Globus pallidus (tissue), 1 donor: ENCODE measurements around the gene AGRN.
"Not testable (repeated sequence)": the region's sequence is repeated elsewhere in the genome, so short reads cannot be mapped to it uniquely, and the experiment has no call there.

Experiments
- DNase-seq: peaks from one replicate; pipeline ENCODE4 v3.0.0-alpha.2; 2015; ENCODE audit warnings: low spot score

AGRN gene

GRCh38 chr1:1020000-1020404 lies at the start of gene AGRN:
Gene AGRN, plus strand, starts transcription at chr1:1020120. Its CDS starts 53 bp downstream, at chr1:1020173.
- DNase-seq = peak; percentile 57

GRCh38 chr1:970242-970972 lies 49.5 kb upstream of the AGRN start:
- no peak for DNase-seq

GRCh38 chr1:970973-971730 lies 48.8 kb upstream of the AGRN start:
- no peak for DNase-seq

DNA sequence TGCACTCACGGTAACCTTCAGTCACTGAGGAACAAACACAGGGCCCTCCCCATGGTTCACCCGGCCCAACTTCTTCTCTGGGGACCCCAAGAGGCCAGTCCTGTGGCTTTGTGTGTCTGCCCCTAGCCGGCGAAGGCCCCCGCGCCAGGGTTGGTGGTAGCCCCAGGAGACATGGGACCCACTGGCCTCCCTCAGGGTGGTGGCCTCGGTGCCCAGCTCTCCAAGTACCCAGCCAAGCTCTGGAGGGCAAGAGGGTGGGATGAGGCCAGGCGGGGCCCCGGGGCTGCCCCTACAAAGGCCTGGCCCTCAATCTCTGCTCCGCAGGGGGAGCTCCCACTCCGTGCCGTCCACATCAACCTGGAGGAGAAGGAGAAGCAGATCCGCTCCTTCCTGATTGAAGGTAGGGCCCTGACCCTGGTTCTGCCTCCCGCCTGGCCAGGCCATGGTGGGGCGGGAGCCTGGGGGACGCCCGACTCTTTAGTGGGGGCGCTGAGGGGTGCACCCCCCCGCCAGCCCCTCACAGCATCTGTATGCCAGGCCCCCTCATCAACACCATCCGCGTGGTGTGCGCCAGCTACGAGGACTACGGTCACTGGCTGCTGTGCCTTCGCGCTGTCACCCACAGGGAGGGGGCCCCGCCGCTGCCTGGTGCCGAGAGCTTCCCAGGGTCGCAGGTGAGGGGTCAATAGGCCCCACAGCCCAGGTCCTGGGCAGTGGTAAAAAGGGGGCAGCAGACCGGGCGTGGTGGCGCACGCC lies 48.0 kb upstream of the AGRN start:
- no peak for DNase-seq

DNA sequence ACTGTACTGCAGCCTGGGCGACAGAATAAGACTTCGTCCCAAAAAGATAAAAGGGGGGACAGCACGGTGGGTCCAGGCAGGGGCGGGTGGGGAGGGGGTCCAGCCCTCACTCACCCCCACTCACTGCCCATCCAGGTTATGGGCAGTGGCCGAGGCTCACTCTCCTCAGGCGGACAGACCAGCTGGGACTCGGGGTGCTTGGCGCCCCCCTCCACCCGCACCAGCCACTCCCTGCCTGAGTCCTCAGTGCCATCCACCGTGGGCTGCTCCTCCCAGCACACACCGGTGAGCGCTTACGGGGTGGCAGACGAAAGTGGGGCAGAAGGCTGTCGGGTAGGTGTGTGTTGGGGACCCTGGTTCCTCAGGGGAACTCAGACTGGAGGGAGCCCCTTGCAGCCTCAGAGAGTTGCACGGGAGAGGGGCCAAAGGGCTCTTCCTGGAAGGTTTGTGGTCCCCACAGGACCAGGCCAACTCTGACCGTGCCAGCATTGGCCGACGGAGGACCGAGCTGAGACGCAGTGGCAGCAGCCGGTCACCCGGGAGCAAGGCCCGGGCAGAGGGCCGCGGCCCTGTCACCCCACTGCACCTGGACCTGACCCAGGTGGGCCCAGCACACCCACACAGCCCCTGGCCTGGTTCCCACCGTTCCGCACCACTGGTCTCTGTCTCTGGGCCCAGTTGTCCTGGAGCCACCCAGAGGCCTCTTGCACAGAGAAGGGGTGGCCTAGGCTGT lies 47.0 kb upstream of the AGRN start:
- no peak for DNase-seq

DNA sequence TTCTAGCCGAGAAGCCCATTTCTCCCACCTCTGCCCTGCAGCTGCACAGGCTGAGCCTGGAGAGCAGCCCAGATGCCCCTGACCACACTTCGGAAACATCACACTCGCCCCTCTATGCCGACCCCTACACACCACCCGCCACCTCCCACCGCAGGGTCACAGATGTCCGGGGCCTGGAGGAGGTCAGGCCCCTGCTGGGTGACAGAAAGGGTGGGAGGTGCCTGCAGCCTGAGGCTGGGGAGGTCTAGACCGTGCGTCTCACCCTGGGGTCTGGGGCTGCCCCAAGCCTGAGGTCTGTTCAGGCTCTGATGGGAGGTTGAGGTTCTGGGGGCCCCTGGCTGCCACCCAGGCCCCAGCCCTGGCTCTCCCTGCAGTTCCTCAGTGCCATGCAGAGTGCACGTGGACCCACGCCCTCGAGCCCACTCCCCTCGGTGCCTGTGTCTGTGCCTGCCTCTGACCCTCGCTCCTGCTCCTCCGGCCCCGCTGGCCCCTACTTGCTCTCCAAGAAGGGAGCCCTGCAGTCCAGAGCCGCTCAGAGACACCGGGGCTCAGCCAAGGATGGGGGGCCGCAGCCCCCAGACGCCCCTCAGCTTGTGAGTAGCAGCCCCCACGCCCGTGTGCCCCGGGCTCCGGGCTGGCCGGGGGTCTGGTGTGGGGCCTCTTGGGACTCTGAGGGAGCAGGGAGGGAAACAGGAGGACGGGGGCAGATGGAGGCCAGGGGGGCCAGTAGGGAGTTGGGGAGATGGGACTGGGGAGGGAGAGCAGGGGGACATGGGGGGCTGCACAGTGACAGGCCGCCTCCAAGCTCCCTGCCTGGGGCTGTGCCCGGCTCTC lies 46.2 kb upstream of the AGRN start:
- DNase-seq = no peak

- no peak for DNase-seq
Observed at GRCh38 chr1:974293-974640, 45.7 kb upstream of the AGRN start.

DNA sequence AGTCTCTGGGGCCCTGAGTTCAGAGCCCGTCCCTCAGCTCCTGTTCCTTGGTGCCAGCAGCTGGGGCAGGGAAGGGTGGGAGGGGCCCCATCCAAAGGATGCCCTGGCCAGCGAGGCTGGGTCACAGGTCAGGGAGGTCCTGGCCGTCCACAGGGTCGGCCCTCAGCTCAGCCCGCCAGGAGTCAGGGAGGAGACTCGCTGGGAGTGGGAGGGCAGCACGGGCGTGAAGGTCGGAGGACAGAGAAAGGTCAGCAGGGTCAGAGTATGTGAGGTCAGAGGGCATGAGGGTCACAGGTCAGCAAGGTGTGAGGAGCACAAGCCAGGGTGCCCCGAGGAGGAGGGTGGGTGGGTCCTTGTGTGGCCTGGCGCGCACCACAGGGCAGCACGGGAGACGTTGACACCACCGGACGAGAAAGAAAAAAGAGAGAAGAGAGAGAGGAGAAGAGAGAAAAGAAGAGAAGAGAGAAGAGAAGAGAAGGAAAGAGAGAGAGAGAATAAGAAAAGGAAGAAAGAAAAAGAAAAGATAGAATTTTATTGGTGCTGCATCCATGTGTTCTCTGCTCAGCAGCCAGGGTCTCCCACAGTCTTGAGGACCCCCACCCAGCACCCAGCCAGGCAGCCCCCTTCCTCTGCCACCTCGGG lies 45.1 kb upstream of the AGRN start:
- DNase-seq = no peak

DNA sequence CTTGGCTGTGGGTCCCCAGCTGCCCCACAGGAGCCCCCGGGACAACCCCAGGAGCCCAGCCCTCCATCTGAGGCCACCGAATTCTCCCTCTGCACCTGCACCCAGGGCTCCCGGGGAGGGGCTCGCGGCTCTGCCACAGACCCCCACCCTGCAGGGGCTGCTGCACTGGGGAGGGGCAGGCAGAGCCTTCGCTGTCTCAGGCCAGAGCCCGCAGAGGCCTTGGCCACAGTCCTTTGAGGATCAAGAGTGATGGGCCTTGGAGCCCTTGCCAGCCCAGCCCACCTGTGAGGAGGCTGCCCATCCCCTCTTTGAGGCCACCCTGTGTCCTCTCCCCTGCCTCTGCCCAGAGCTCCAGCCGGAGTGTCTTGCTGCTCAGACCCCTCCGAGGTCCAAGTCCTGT lies 44.6 kb upstream of the AGRN start:
- DNase-seq = no peak

GRCh38 chr1:975896-976683 lies 43.8 kb upstream of the AGRN start:
- DNase-seq = no peak

DNA sequence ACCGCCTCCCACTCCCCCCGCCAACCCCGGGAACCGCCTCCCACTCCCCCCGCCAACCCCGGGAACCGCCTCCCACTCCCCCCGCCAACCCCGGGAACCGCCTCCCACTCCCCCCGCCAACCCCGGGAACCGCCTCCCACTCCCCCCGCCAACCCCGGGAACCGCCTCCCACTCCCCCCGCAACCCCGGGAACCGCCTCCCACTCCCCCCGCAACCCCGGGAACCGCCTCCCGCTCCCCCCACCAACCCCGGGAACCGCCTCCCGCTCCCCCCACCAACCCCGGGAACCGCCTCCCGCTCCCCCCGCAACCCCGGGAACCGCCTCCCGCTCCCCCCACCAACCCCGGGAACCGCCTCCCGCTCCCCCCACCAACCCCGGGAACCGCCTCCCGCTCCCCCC lies 43.1 kb upstream of the AGRN start:
- not testable (repeated sequence) for DNase-seq

- no peak for DNase-seq
Observed at GRCh38 chr1:978069-978834, 41.7 kb upstream of the AGRN start.

DNA sequence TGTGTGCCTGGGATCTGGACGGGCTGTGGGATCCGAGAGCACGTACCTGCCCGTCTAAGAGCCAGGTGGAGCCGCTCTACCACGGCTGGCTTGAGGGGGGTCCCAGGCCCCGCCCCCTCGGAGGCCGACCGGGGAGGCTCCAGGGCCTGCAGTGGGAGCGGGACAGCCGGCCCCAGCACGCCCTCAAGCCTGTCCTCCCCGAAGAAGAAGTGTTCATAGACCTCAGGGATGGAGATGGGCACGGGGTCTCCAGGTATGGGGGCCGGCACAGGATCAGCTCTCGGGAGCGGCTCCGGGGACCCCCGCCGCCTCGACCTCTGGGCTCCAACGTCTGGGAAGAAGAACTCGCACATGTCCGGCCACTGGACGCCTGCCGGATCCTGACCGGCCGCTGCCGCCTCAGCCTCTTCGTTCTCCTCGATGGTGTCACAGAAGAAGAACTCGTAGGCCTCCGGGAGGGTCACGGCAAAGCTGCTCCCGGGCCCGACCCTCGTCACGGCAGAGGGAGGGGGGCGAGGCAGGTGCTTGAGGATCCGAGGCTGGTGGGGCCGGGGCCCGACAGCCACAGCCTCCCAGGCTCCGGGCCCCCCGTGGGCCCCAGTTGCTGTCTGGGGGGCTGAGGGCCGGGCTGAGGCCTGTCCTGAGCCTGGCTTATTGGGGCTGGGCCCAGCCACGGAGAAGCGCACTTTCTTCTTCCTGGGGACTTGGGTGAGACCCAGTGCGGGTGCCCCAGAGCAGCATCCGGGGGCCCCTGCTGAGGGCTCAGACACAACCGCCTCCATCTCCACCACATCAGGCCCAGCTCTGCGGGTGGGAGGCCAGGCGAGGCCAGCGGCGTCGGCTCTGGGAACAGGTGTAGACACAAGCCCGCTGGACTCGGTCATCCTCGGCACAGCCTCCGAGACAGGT lies 40.8 kb upstream of the AGRN start:
- DNase-seq = no peak

GRCh38 chr1:979744-980072 lies 40.2 kb upstream of the AGRN start:
- no peak for DNase-seq

GRCh38 chr1:980137-980571 lies 39.8 kb upstream of the AGRN start:
- DNase-seq = no peak

DNA sequence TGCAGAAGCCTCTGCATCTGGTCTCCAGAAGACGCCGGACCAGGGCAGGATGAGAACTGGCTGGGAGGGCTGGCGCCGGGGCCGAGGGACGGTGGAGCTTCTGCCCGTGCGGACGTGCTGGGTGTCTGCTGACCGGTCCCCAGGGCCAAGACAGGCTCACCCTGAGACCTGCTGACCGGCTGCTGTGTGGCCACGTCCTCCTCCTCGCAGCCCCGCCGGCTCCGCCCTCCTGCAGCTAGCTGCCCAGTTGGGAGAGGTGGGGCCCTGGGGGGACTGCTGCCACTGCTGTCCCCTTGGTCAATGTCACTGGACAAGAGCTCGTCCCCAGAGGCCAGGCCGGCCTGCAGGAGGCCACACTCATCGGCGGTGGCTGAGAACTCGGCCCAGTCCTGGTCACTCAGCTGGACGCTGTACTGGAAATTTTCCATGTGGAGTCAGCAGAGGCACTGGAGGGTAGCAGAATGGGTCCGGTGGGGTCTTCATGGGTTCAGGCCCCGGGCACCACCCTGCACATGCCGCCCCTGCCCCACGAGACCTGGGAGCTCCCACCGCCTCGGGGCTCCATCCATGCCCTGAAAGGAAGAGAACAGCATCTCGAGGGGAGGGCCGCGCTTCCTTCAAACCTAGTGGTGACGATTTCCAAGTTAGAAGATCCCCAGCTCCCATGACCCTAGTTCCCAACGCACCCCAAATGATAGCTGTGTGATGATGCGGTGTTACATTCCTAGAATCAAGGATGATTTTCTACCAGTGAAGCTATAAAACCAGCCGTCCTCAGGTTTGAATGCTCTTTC lies 39.1 kb upstream of the AGRN start:
- no peak for DNase-seq

DNA sequence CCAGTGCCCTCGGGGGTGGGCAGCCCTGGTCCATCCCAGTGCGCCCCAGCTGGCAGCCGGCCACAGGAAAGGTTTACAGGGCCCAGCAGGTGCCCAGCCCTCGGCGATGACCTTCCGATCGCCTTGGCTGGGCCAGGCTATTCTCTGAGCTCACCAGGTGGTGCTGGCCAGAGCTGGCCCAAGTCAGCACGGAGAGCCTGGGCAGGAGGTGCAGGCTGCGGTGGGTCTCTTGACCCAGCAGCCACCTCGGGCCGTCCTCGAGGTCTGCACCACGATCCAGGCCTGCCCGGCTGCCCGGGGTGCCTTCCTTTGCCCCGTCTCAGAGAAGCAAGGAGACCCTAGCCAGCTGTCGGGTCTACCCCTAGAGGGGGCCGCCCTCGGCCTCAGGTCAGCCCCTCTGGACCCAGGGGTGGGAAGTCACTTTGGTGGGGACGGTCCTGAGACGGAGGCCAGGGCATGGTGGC lies 38.4 kb upstream of the AGRN start:
- DNase-seq = no peak
